Measurements from ENCODE around the gene NAPSA.

GRCh38 chr19:50392759-50393158 lies 27.3 kb upstream of the NAPSA start:
- TF ChIP-seq CTCF (optimal IDR thresholded peaks at IDR 0.05 in 1 of 3, IDR thresholded peaks at IDR 0.05 in 1 of 3, conservative IDR thresholded peaks at IDR 0.05 in 1 of 3; ENCODE audit: extremely low read depth in 1 of 3, insufficient read depth in 2 of 3, low read length in 3 of 3) (no peak), EZH2 (IDR thresholded peaks at IDR 0.05; ENCODE audit: low read length) (no peak)
